IPS-11a (cell line): ENCODE results near the gene INSR.
"Not testable (repeated sequence)": the region's sequence is repeated elsewhere in the genome, so short reads cannot be mapped to it uniquely, and the experiment has no call there.

ENCODE experiments used
- H3K4me3 ChIP-seq: one replicate; pipeline ENCODE4 v1.5.1; 2013; ENCODE audit warnings: low read depth, low read length, control low read depth

Gene INSR

DNA sequence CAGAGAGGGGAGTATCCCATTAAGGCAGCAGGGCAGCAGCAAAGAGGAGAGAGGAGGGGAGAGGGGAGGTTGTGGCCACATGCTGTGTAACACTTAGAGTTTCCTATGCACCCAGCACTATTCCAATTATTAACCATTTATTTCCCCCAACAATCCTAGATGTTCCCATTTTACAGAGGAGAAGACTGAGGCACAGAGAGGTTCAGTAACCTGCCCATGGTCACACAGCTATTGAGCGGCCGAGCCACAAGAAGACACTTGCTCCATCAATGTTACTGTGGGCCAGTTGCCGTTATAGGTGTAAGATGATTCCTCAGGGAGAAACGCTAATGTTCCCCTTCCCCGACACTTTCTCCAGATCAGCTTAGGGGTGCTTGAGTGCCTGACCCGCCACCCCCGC lies 69.2 kb downstream of the INSR start:
- H3K4me3 ChIP-seq: no peak overlapping the region

GRCh38 chr19:7224209-7224686 lies 70.0 kb downstream of the INSR start:
- H3K4me3 ChIP-seq: no peak overlapping the region

- no peak overlapping the region for H3K4me3 ChIP-seq
Measured at GRCh38 chr19:7223429-7223828, 70.8 kb downstream of the INSR start.

GRCh38 chr19:7219056-7219455 lies 75.2 kb downstream of the INSR start:
- no peak overlapping the region for H3K4me3 ChIP-seq

GRCh38 chr19:7217861-7218260 lies 76.4 kb downstream of the INSR start:
- H3K4me3 ChIP-seq: no peak overlapping the region

- no peak overlapping the region for H3K4me3 ChIP-seq
Measured at GRCh38 chr19:7216373-7216902, 77.8 kb downstream of the INSR start.

DNA sequence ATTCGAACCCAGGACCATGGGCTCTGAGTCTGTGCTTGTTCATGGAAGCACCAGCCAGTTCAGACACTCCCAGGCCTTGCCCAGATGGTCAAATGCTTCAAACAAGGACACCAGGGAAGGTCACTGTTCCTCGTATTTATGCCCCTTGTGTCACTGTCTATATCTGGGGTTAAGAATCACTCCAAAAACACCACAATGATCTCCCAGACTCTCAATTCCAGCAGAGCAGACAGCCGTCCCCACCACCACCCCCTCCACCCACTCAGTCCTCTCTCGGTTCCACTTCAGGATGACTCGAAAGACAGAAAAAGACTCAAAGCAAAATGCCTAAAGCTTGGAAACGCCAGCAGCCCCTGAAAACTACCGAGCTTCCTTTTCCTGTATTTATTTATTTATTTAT lies 79.0 kb downstream of the INSR start:
- H3K4me3 ChIP-seq: no peak overlapping the region

DNA sequence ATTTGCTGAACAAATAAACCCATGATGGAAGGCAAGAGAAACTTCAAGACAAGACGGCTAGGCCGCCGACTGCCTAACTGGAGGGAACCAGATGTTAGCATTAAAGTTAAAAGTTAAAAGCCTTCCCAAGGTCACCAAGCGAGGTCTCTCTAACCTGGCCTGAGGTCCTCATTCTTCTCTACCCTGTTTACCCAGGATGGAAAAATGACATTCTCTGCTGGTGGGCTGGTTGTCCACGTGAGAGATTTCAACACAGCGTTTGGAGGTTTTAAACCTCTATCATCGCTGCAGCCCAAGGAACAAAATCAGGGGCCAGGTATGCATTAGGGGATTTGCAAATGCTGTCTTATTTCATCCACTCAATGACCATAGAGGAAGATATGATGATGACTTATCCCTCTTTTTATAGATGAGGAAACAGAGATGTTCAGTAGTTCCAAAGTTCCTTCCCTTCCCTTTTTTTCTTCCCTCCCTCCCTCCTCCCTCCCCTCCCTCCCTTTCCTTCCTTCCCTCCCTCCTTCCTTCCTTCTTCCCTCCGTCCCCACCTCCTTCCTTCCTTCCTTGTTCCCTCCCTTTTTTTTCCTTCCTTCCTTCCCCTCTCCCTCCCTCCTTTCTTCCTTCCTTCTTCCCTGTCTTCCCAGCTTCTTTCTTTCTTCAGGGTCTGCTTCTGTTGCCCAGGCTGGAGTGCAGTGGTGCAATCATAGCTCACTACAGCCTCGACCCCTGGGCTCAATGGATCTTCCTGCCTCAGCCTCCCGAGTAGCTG lies 79.7 kb downstream of the INSR start:
- no peak overlapping the region for H3K4me3 ChIP-seq

DNA sequence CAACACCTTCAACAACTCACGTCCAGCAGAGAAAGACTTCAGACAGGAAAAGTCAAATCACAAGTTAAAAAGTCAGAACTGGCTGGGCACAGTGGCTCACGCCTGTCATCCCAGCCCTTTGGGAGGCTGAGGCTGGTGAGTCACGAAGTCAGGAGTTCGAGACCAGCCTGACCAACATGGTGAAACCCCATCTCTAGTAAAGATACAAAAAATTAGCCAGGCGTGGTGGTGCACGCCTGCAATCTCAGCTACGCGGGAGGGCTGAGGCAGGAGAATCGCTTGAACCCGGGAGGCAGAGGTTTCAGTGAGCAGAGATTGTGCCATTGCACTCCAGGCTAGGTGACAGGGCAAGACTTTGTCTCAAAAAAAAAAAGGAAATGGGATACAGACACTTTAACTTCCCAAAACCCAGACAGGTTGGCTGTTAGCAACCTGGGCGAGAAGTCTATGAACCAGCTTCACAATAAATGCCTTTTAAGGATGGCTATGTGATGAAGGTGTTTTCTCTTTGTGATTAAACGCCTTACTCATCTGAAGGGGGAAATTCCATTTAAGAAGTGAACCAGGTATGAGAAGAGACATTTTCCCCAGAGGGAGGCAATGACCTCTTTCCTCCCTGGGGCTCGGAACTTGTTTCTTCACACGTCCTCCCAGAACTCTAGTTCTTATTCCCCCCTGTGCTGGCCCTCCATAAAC lies 80.4 kb downstream of the INSR start:
- no peak overlapping the region for H3K4me3 ChIP-seq

DNA sequence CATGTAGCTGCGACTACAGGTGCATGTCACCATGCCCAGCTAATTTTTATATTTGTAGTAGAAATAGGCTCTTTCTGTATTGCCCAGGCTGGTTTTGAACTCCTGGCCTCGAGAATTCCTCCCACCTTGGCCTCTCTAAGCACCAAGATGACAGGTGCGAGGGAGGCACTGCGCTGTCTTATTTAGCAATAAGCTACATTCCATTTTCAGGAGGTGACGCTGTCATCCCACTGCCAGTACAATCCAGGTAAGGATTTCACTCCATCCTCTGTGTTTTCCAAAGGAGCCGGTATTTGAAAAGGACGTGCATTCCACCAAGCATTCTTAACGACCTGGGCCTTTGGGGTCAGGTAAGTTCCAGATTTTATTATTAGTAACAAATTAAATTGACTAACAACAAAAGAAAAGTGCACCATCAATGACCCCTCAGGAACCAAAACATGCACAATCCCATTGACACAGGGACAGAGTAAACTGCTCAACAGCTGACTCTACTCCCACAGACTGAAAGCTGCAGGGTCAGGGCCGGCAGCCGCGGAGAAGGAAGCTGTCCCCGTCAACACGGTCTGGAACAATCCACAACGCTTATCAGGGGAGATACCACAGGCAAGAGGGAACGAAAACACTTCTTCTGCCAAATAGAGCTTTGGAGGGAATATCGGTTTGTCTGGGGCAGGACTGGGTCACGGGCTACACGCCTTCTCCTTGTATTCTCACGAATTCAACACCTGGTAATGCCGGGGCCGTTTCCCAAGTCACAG lies 82.8 kb downstream of the INSR start:
- H3K4me3 ChIP-seq: no peak overlapping the region

DNA sequence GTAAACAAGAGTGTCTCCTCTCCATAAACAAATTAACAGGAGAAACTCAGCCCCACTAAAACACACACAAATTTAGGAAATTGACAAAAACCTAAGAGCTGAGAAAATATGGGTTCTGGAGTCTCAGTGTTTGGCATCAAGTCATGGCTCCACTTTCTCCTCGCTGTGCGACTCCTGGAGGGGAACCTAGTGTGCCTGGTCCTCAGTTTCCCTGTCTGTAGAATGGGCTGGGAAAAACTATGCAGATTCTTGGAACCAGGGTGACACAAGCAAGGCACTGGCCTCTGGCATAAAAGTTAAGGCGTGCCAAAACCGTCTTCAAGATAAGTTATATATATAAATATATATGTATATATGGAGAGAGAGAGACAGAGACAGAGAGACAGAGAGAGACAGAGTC lies 83.9 kb downstream of the INSR start:
- H3K4me3 ChIP-seq: no peak overlapping the region

GRCh38 chr19:7209597-7210325 lies 84.5 kb downstream of the INSR start:
- not testable (repeated sequence) for H3K4me3 ChIP-seq

DNA sequence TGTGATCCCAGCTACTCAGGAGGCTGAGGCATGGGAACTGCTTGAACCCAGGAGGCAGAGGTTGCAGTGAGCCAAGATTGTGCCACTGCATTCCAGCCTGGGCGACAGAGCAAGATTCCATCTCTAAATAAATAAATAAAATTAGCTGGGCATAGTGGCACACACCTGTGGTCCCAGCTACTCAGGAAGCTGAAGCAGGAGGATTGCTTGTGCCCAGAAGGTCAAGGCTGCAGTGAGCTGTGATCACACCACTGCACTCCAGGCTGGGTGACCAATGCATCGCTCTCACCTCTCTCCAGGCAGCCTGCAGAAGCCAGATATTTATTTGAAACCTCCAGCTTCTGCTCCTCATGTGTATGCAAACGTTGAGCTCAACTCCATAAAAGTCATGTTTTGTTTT lies 85.2 kb downstream of the INSR start:
- H3K4me3 ChIP-seq: not testable (repeated sequence)

DNA sequence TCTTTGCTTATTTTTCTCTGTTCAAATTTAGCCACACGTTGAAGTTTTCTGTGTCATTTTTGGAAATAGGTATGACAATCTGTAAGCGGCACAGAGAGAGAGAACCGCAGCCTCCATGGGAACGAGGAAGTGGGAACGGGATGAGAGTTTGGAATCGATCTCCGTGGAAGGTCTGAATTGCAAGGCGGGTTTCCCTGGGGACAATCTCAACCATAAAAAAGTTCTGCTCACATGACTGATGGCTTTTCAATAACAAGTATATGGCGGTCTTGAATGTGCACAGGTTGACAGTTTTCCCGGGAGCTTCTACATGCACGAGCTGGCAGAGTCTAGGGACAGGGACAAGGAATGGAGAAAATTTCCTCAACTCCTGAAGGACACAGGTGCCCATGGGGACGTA lies 90.9 kb downstream of the INSR start:
- no peak overlapping the region for H3K4me3 ChIP-seq

DNA sequence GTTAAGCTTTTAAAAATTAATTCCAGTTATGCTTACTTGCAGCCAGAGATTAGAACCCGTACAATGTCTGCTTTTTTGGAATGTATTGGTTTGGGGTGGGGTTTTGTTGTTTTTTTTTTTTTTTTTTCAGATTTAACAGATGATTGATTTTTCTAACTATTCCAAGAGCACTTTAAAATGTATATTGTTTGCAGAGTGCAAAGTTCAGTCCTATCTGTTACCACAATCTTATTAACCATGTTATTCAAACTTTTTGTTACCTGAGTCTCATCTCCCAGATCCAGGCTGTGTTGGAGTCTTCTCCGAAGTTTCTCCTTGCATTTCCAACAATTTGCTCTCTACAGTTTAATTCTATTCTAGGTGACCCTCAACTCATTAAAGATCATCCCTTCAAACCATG lies 91.3 kb downstream of the INSR start:
- no peak overlapping the region for H3K4me3 ChIP-seq

GRCh38 chr19:7200736-7201135 lies 93.5 kb downstream of the INSR start:
- H3K4me3 ChIP-seq: no peak overlapping the region

DNA sequence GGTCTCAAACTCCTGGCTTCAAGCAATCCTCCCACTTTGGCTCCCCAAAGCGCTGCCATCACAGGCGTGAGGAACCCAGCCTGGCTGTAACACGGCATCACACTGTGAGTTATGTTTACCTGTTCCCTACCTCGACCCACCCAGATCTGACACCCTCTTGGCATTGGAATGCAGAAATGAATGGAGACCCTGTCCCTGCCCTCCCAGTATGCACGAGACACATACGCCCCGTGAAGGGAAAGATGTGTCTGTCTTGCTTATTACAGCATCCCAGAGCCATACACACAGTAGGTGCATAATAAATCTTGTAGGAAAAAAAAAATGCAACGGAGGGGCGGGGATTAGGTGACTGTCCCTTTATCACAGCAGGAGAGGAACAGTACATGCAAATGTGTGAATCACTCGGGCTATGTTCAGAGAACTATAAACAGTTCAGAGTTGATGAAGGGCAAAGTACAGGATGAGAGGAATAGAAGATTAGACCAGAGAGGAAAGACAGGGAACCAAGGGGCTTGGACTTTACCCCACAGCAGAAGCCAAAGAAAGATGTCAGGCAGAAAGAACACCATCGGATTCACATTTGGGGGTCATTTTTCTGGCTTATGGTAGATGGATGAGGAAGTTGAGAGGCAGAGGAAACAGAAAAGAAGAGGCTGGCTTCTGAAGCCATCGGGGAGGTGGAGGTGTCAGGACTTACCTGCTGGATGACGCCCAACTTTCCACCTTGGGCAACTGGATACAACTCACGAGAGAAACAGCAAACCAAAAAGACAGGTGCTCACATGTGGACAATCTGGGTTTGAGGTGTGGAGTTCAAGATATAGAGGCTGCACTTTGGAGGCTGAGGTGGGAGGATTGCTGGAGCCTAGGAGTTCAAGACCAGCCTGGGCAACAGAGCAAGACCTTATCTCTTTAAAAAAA lies 94.3 kb downstream of the INSR start:
- no peak overlapping the region for H3K4me3 ChIP-seq

- peak overlapping the region; percentile 60 for H3K4me3 ChIP-seq
Measured at GRCh38 chr19:7197760-7198696, 96.2 kb downstream of the INSR start.
